HUES48 (cell line): ENCODE data around the gene ATP2A2.

Experiments used
- H3K27ac ChIP-seq: one replicate; pipeline ENCODE4 v1.7.0; 2013; ENCODE audit warnings: low read depth, low read length, inconsistent platforms
- H3K27me3 ChIP-seq: 2 replicates; pipeline ENCODE4 v1.6.1; 2013; ENCODE audit warnings: mild to moderate bottlenecking, low read length; ENCODE audit not compliant: control insufficient read depth, insufficient read depth
- H3K36me3 ChIP-seq: 2 replicates; pipeline ENCODE4 v1.6.1; 2013; ENCODE audit warnings: low read length; ENCODE audit not compliant: control insufficient read depth, insufficient read depth
- H3K4me1 ChIP-seq: 2 replicates; pipeline ENCODE4 v1.6.1; 2013; ENCODE audit warnings: mild to moderate bottlenecking, low read length; ENCODE audit not compliant: control insufficient read depth, insufficient read depth
- H3K4me3 ChIP-seq: 2 replicates; pipeline ENCODE4 v1.5.1; 2013; ENCODE audit warnings: mild to moderate bottlenecking, low read depth, low read length
- H3K9ac ChIP-seq: 2 replicates; pipeline ENCODE4 v1.6.1; 2013; ENCODE audit warnings: mild to moderate bottlenecking, low read depth, low read length, moderate library complexity
- H3K9me3 ChIP-seq: 2 replicates; pipeline ENCODE4 v1.6.1; 2013; ENCODE audit warnings: low read length; ENCODE audit not compliant: control insufficient read depth, insufficient read depth

The ATP2A2 gene

DNA sequence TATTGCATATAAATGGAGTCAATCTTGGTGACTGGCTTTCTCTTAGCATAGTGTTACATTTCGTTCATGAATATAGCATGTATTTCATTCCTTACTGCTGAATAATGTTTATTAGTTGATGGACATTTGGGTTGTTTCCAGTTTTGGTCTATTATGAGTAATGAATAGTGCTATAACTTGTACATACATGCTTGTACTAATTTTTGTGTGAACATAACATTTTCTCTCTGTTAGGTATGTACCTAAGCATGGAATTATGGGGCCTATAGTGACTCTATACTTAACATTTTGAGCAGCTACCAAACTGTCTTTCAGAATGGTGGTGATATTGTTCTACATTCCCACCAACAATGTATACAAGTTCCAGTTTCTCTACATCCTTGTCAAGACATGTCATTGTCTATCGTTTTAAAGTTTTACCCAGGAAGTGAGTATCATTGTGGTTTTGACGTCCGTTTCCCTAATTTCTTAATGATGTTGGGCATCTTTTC lies 23.1 kb downstream of the ATP2A2 start:
- H3K27ac ChIP-seq: no peak overlapping the region

GRCh38 chr12:110307372-110307771 lies 26.3 kb downstream of the ATP2A2 start:
- Histone ChIP-seq H3K36me3 (peaks cover 75% of the 10 kb centered on the region), H3K27me3 (no peaks in the 10 kb centered on the region), H3K4me1 (peaks cover 3% of the 10 kb centered on the region; the same call in 1 of the 2 replicates), H3K4me3 (no peak overlapping the region), H3K9me3 (no peaks in the 10 kb centered on the region), H3K9ac (no peak overlapping the region), H3K27ac (no peak overlapping the region)

More for the DNA sequence above, 23.1 kb downstream of the ATP2A2 start:
- Histone ChIP-seq H3K27me3 (no peaks in the 10 kb centered on the region), H3K36me3 (peaks cover 89% of the 10 kb centered on the region), H3K4me1 (peaks cover 3% of the 10 kb centered on the region; the same call in 1 of the 2 replicates), H3K4me3 (no peak overlapping the region), H3K9ac (no peak overlapping the region), H3K9me3 (no peaks in the 10 kb centered on the region)

GRCh38 chr12:110310763-110311162 lies 29.7 kb downstream of the ATP2A2 start:
- no peak overlapping the region for H3K9ac ChIP-seq
- no peak overlapping the region for H3K27ac ChIP-seq
- H3K9me3 ChIP-seq: no peaks in the 10 kb centered on the region
- H3K4me1 ChIP-seq: no peaks in the 10 kb centered on the region
- no peak overlapping the region for H3K4me3 ChIP-seq
- peaks cover 56% of the 10 kb centered on the region for H3K36me3 ChIP-seq
- no peaks in the 10 kb centered on the region for H3K27me3 ChIP-seq

GRCh38 chr12:110311903-110312302 lies 30.9 kb downstream of the ATP2A2 start:
- no peak overlapping the region for H3K27ac ChIP-seq
- no peaks in the 10 kb centered on the region for H3K4me1 ChIP-seq

DNA sequence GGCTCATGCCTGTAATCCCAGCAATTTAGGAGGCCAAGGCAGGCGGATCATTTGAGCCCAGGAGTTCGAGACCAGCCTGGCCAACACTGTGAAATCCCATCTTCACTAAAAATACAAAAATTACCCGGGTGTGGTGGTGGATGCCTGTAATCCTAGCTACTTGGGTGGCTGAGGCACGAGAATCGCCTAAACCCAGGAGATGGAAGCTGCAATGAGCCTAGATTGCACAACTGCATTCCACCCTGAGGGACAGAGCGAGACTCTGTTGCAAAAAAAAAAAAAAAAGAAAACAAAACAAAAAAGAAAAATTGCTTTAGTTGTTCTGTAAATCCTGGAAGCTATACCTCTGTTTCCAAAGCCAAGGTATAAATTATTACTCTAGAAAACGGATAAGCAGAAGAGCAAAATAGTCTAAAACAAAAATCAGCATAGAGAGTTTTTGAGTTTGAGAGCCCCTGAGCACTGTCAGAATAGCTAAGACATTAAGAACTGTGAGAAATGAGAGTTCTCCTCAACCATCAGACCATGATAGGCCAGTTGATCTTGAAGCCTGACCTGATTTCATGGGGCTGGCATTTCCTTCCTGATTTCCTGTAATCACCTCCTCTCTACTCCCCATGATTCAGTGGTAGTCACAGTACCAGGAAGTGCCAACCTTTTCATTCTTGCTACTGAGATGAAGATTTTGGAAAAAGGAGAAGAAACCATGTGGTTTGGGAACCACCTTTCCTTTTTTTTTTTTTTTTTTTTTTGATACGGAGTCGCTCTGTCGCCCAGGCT lies 31.7 kb downstream of the ATP2A2 start:
- no peaks in the 10 kb centered on the region for H3K4me1 ChIP-seq
- H3K36me3 ChIP-seq: peaks cover 52% of the 10 kb centered on the region
- H3K27me3 ChIP-seq: no peaks in the 10 kb centered on the region
- no peak overlapping the region for H3K9ac ChIP-seq
- no peaks in the 10 kb centered on the region for H3K9me3 ChIP-seq
- H3K4me3 ChIP-seq: no peak overlapping the region
- H3K27ac ChIP-seq: no peak overlapping the region

More at GRCh38 chr12:110311903-110312302, 30.9 kb downstream of the ATP2A2 start:
- Histone ChIP-seq H3K36me3 (peaks cover 56% of the 10 kb centered on the region), H3K9me3 (no peaks in the 10 kb centered on the region), H3K27me3 (no peaks in the 10 kb centered on the region), H3K4me3 (no peak overlapping the region), H3K9ac (no peak overlapping the region)

DNA sequence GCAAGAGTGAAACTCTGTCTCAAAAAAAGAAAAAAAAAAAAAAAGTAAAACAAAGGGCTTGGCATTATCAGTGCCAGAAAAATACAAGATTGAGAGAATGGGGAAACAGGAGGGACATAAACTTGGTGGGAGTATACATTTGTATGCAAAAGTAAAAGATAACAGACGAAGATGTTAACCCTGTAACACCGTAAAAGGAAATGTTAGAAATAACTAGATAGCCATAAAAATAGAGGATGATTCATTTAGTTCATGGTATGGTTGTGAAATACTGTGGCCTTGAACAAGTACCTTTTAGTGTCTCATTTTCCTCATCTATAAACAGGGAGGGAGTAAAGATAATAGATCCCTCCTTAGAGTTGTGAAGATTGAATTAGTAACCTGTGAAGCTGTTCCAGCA lies 33.3 kb downstream of the ATP2A2 start:
- Histone ChIP-seq H3K27ac (no peak overlapping the region), H3K36me3 (peaks cover 53% of the 10 kb centered on the region), H3K4me1 (no peaks in the 10 kb centered on the region), H3K9ac (no peak overlapping the region), H3K4me3 (no peak overlapping the region), H3K9me3 (no peaks in the 10 kb centered on the region), H3K27me3 (no peaks in the 10 kb centered on the region)

DNA sequence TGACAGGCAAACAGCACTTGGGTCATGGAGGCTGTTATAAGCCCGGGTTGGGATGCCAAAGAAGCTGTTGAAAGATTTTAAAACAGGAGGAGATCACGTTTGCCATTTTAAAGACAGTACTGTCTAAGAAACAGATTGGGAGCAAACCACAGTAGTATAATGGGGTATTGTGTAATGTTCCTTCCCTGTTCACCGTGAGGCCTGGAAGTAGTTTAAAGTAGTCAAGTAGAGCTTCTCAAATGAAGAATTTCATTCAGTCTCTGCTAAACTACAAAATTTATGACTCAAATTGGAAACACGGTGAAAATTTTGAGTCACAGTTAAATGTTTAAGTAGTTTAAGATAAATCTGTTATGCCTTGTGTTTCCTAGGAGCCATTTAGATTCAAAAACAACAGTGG lies 35.8 kb downstream of the ATP2A2 start:
- no peaks in the 10 kb centered on the region for H3K9me3 ChIP-seq
- H3K27ac ChIP-seq: no peak overlapping the region
- no peaks in the 10 kb centered on the region for H3K4me1 ChIP-seq
- H3K9ac ChIP-seq: no peak overlapping the region
- no peaks in the 10 kb centered on the region for H3K27me3 ChIP-seq
- H3K36me3 ChIP-seq: peaks cover 51% of the 10 kb centered on the region
- H3K4me3 ChIP-seq: no peak overlapping the region

DNA sequence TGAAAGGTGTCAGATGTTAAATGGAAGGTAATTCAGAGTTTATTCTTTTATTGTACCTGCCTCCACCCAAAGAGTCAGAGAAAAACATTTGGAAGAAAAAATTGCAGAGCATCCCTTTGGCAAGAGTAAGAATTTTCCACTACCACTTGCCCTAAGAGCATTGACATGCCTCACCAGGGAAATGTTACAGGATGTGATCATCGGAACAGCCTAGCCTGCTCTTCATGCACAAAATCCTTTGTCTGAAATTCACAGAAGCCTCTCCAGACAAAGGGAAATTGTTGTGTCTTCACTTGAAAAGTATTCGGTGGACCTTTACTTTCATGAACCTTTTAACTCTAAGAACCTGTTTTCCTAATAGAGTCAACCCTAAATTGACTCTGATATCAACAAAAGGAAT lies 36.9 kb downstream of the ATP2A2 start:
- no peak overlapping the region for H3K9ac ChIP-seq

DNA sequence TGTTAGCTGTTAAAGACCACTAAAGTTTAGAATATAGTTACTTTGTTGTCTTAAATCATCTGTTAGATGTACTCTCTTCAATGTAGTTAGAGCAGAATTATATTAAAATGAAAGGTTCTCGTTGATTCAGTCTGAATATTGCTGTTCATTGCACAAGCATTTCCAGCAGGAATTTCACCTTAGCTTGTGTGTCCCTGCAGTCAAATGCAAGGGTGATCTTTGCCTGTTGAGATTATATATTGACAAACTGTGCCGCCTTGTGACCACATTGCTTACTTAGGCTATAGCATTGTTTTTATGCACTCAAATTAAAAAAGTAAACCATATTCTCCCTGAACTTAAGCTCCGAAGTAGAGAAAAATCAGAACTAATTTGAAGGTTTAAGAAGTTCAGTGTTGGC lies 39.5 kb downstream of the ATP2A2 start:
- no peak overlapping the region for H3K4me3 ChIP-seq
- no peaks in the 10 kb centered on the region for H3K9me3 ChIP-seq
- no peaks in the 10 kb centered on the region for H3K4me1 ChIP-seq
- no peak overlapping the region for H3K27ac ChIP-seq
- H3K9ac ChIP-seq: no peak overlapping the region
- H3K27me3 ChIP-seq: no peaks in the 10 kb centered on the region
- H3K36me3 ChIP-seq: peaks cover 76% of the 10 kb centered on the region

More for the DNA sequence above, 36.9 kb downstream of the ATP2A2 start:
- H3K9me3 ChIP-seq: no peaks in the 10 kb centered on the region
- no peaks in the 10 kb centered on the region for H3K4me1 ChIP-seq
- peaks cover 62% of the 10 kb centered on the region for H3K36me3 ChIP-seq
- no peaks in the 10 kb centered on the region for H3K27me3 ChIP-seq
- no peak overlapping the region for H3K4me3 ChIP-seq
- H3K27ac ChIP-seq: no peak overlapping the region

GRCh38 chr12:110329710-110330109 lies 48.7 kb downstream of the ATP2A2 start:
- no peak overlapping the region for H3K27ac ChIP-seq

DNA sequence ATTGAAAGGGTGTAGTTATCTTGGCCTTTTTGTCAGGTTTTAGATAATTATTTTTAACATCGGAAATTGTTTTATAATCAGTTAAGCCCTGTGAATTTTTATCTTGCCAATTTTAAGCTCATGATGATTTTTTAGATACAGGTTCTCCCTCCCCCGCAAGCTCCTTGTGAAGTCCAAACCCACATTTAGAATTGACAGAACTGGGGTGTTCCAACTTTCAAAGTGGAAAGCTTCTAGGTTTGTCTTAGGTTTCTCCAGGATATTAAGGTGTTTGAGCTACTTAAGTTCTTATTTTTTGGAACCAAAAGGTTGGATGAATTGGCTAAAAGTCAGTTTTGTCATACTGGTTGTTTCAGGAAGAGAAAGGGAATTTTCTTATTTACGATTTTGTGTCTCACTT lies 49.1 kb downstream of the ATP2A2 start:
- H3K4me1 ChIP-seq: no peaks in the 10 kb centered on the region
- H3K4me3 ChIP-seq: no peak overlapping the region
- no peaks in the 10 kb centered on the region for H3K9me3 ChIP-seq
- no peak overlapping the region for H3K9ac ChIP-seq
- no peaks in the 10 kb centered on the region for H3K27me3 ChIP-seq
- H3K36me3 ChIP-seq: peaks cover 97% of the 10 kb centered on the region
- H3K27ac ChIP-seq: no peak overlapping the region

More at GRCh38 chr12:110329710-110330109, 48.7 kb downstream of the ATP2A2 start:
- H3K36me3 ChIP-seq: peaks cover 97% of the 10 kb centered on the region
- H3K27me3 ChIP-seq: no peaks in the 10 kb centered on the region
- H3K9me3 ChIP-seq: no peaks in the 10 kb centered on the region
- H3K4me3 ChIP-seq: no peak overlapping the region
- no peaks in the 10 kb centered on the region for H3K4me1 ChIP-seq
- no peak overlapping the region for H3K9ac ChIP-seq
